HepG2 (cell line): ENCODE data around the gene ZNF491. TPM values are rescaled to one million over a fixed set of nuclear protein-coding genes. Genes with fewer than 3 reads are reported as not detected.
A peak's percentile ranks its signal among the peaks of the same experiment; 100 is the strongest.

Source experiments
- ARNT2 ChIP-seq: sonication (generic); formaldehyde crosslinking; IDR thresholded peaks from 2 replicates; pipeline ENCODE4 v1.8.0; 2022; ENCODE audit warnings: mild to moderate bottlenecking, low read depth, missing genetic modification reagents, moderate library complexity
- CAMTA2 ChIP-seq: sonication (generic); formaldehyde crosslinking; IDR thresholded peaks from 2 replicates; pipeline ENCODE4 v1.4.0; 2020; ENCODE audit warnings: mild to moderate bottlenecking, missing genetic modification reagents, borderline replicate concordance
- CHCHD3 ChIP-seq: sonication (generic); formaldehyde crosslinking; IDR thresholded peaks from 2 replicates; pipeline ENCODE4 v1.8.0; 2022; ENCODE audit warnings: mild to moderate bottlenecking, missing genetic modification reagents, moderate library complexity
- CSRNP2 ChIP-seq: sonication (generic); formaldehyde crosslinking; conservative IDR thresholded peaks from 2 replicates; pipeline ENCODE4 v1.8.0; 2022; ENCODE audit warnings: low read depth, missing genetic modification reagents
- DMAP1 ChIP-seq: IDR thresholded peaks from 2 replicates; pipeline ENCODE4 v1.6.1; 2016
- ELF1 ChIP-seq: sonication (generic); formaldehyde crosslinking; IDR thresholded peaks from 2 replicates; pipeline ENCODE4 v1.4.0; 2020; ENCODE audit warnings: missing genetic modification reagents
- FLYWCH1 ChIP-seq: sonication (generic); formaldehyde crosslinking; IDR thresholded peaks from 2 replicates; pipeline ENCODE4 v1.8.1; 2023; ENCODE audit warnings: mild to moderate bottlenecking, missing genetic modification reagents
- FOSL1 ChIP-seq: sonication (generic); formaldehyde crosslinking; IDR thresholded peaks from 2 replicates; pipeline ENCODE4 v1.9.0; 2021; ENCODE audit warnings: missing genetic modification reagents, borderline replicate concordance
- KLF6 ChIP-seq: IDR thresholded peaks from 2 replicates; pipeline ENCODE4 v1.8.0; 2016; ENCODE audit warnings: missing biosample characterization, missing genetic modification reagents
- KLF9 ChIP-seq: IDR thresholded peaks from 2 replicates; pipeline ENCODE4 v1.6.1; 2016; ENCODE audit warnings: low read depth
- MTA1 ChIP-seq: sonication (generic); formaldehyde crosslinking; IDR thresholded peaks from 2 replicates; pipeline ENCODE4 v1.4.0; 2020; ENCODE audit warnings: missing genetic modification reagents, mild to moderate bottlenecking, borderline replicate concordance
- ONECUT2 ChIP-seq: sonication (generic); formaldehyde crosslinking; IDR thresholded peaks from 2 replicates; pipeline ENCODE4 v1.4.0; 2020; ENCODE audit warnings: missing genetic modification reagents
- SOX5 ChIP-seq: IDR thresholded peaks from 2 replicates; pipeline ENCODE4 v1.6.1; 2016; ENCODE audit warnings: borderline replicate concordance
- ZBTB43 ChIP-seq: sonication (generic); formaldehyde crosslinking; conservative IDR thresholded peaks from 2 replicates; pipeline ENCODE4 v1.4.0; 2020; ENCODE audit warnings: missing genetic modification reagents
- ZFP36L1 ChIP-seq: sonication (generic); formaldehyde crosslinking; IDR thresholded peaks from 2 replicates; pipeline ENCODE4 v1.8.0; 2022; ENCODE audit warnings: mild to moderate bottlenecking, missing genetic modification reagents, moderate library complexity
- ZNF253 ChIP-seq: sonication (generic); formaldehyde crosslinking; IDR thresholded peaks from 2 replicates; pipeline ENCODE4 v1.8.0; 2022; ENCODE audit warnings: mild to moderate bottlenecking, missing genetic modification reagents, borderline replicate concordance
- ZNF326 ChIP-seq: sonication (generic); formaldehyde crosslinking; IDR thresholded peaks from 2 replicates; pipeline ENCODE4 v1.4.0; 2020; ENCODE audit warnings: missing genetic modification reagents, borderline replicate concordance
- ZNF337 ChIP-seq: sonication (generic); formaldehyde crosslinking; IDR thresholded peaks from 2 replicates; pipeline ENCODE4 v1.5.1; 2020; ENCODE audit warnings: missing genetic modification reagents, low read depth, mild to moderate bottlenecking, borderline replicate concordance
- ZNF44 ChIP-seq: sonication (generic); formaldehyde crosslinking; IDR thresholded peaks from 2 replicates; pipeline ENCODE4 v1.5.1; 2020; ENCODE audit warnings: mild to moderate bottlenecking, missing genetic modification reagents
- ZNF619 ChIP-seq: sonication (generic); formaldehyde crosslinking; IDR thresholded peaks from 2 replicates; pipeline ENCODE4 v1.4.0; 2020; ENCODE audit warnings: mild to moderate bottlenecking, missing genetic modification reagents
- ZNF646 ChIP-seq: sonication (generic); formaldehyde crosslinking; IDR thresholded peaks from 2 replicates; pipeline ENCODE4 v1.9.0; 2021; ENCODE audit warnings: mild to moderate bottlenecking, missing genetic modification reagents
- ZNF772 ChIP-seq: sonication (generic); formaldehyde crosslinking; IDR thresholded peaks from 2 replicates; pipeline ENCODE4 v1.5.0; 2020; ENCODE audit warnings: mild to moderate bottlenecking, missing genetic modification reagents
- polyA plus RNA-seq, 8 experiments: library from polyadenylated mRNA; depleted of rRNA in 3 of 8; stranded (reverse) in 7 of 8; unstranded in 1 of 8; fragments of >200 nt; fragmentation: Illumina TruSeq in 4 of 8; extraction: Trizol in 4 of 8; gene quantifications; 2 replicates each; pipeline versions ENCODE4 v1.2.1 to v1.2.3, GENCODE V29; 2011 to 2016; ENCODE audit warnings: low read depth in 4 of 8, missing spikeins in 1 of 8, mixed read lengths in 1 of 8; ENCODE audit not compliant: insufficient read depth in 1 of 8
- total RNA-seq, 5 experiments: library from RNA; depleted of rRNA; stranded (reverse); fragments of >200 nt; fragmentation: Illumina TruSeq; extraction: Trizol; gene quantifications; 2 replicates each; pipeline ENCODE4 v1.2.3, GENCODE V29; 2016; ENCODE audit warnings: low read depth in 1 of 5

The ZNF491 gene
- total and polyA plus RNA-seq, 2 of the 13 experiments (the other 11 are each of a cell fraction or from before 2014, with no cell fraction given), result 0.57 to 2.2 TPM

GRCh38 chr19:11814029-11814699 lies 15.8 kb downstream of the ZNF491 start, which contains the start of gene ZNF440 (continued):
- TF ChIP-seq ZNF646 (CRISPR knock-in tag) (0 out of 2 replicates have a peak, but pooled peaks have one; percentile 40), CHCHD3 (CRISPR knock-in tag) (peak; percentile 53; the same call in 1 of the 2 replicates), ARNT2 (CRISPR knock-in tag) (peak; percentile 80; the same call in 1 of the 2 replicates), ZNF253 (CRISPR knock-in tag) (no peak), KLF6 (peak; percentile 94; the same call in 1 of the 2 replicates), ONECUT2 (CRISPR knock-in tag) (no peak), ZNF619 (peak; percentile 47; the same call in 1 of the 2 replicates), ZFP36L1 (CRISPR knock-in tag) (peak; percentile 85), SOX5 (CRISPR knock-in tag) (peak; percentile 31), ZNF772 (peak; percentile 77; the same call in 1 of the 2 replicates), CAMTA2 (0 out of 2 replicates have a peak, but pooled peaks have one; percentile 83), ZNF326 (CRISPR knock-in tag) (no peak), CSRNP2 (CRISPR knock-in tag) (no peak), ZNF337 (CRISPR knock-in tag) (peak; percentile 93; the same call in 1 of the 2 replicates), ZNF44 (CRISPR knock-in tag) (peak; percentile 72; the same call in 1 of the 2 replicates), ELF1 (CRISPR knock-in tag) (peak; percentile 31; the same call in 1 of the 2 replicates), FOSL1 (CRISPR knock-in tag) (no peak), KLF9 (CRISPR knock-in tag) (no peak), FLYWCH1 (CRISPR knock-in tag) (no peak), DMAP1 (peak; percentile 52; the same call in 1 of the 2 replicates), ZBTB43 (CRISPR knock-in tag) (no peak), MTA1 (CRISPR knock-in tag) (no peak)
